Hematopoietic multipotent progenitor cell (in vitro differentiated cells): Measurements from ENCODE around the gene XKR8. TPM values are rescaled to one million over a fixed set of nuclear protein-coding genes. Genes with fewer than 3 reads are reported as not detected.
"Not testable (repeated sequence)": the region's sequence is repeated elsewhere in the genome, so short reads cannot be mapped to it uniquely, and the experiment has no call there.

Source experiments
- DNase-seq, 3 donors: peaks; one replicate each; pipeline ENCODE4 v3.0.0-alpha.2; 2011 to 2015; ENCODE audit warnings: low read depth in 2 of 3, low spot score in 2 of 3
- total RNA-seq: library from RNA; depleted of rRNA; stranded (reverse); fragments of >200 nt; gene quantifications from one replicate; pipeline ENCODE4 v1.2.3, GENCODE V29; 2012

The XKR8 gene
- total RNA-seq, 1 donor: 5.7 TPM

GRCh38 chr1:27981145-27981544, 21.4 kb downstream of the XKR8 start:
- DNase-seq: no peak

- DNase-seq: no peak
Observed at GRCh38 chr1:27990920-27991537, 31.3 kb downstream of the XKR8 start.

- peak in 2 of 3 donors; percentile 41 to 52 for DNase-seq
Observed at GRCh38 chr1:27992276-27992675, 32.5 kb downstream of the XKR8 start.

GRCh38 chr1:27993241-27993640, 33.5 kb downstream of the XKR8 start:
- DNase-seq: no peak

GRCh38 chr1:27994060-27994459, 34.3 kb downstream of the XKR8 start:
- peak in 1 of 3 donors; percentile 46 for DNase-seq

GRCh38 chr1:27994526-27994925, 34.8 kb downstream of the XKR8 start:
- not testable (repeated sequence) for DNase-seq

GRCh38 chr1:27999055-27999454, 39.3 kb downstream of the XKR8 start:
- no peak for DNase-seq

- DNase-seq: no peak
Observed at GRCh38 chr1:28002600-28002999, 42.8 kb downstream of the XKR8 start.

GRCh38 chr1:28003117-28003516, 43.3 kb downstream of the XKR8 start:
- DNase-seq: not testable (repeated sequence)

GRCh38 chr1:28010969-28011368, 51.2 kb downstream of the XKR8 start:
- DNase-seq: no peak

Other genes with a start within 250 kb of the XKR8 start
- 10.2 TPM for gene FAM76A, start 234.0 kb upstream of the XKR8 start, total RNA-seq
- 7.5 TPM for gene STX12, start 186.8 kb upstream of the XKR8 start, total RNA-seq
- gene PPP1R8, start 129.2 kb upstream of the XKR8 start, total RNA-seq: 37.4 TPM
- 181 TPM for gene THEMIS2, start 87.4 kb upstream of the XKR8 start, total RNA-seq
- gene RPA2, start 45.4 kb upstream of the XKR8 start, total RNA-seq: 43.4 TPM
- gene SMPDL3B, start 25.0 kb upstream of the XKR8 start, total RNA-seq: 9.7 TPM
- gene EYA3, start 128.6 kb downstream of the XKR8 start, total RNA-seq: 12.7 TPM
- gene PTAFR, start 216.7 kb downstream of the XKR8 start, total RNA-seq: 5.4 TPM